Activated CD4-positive, alpha-beta T cell treated with anti-CD3 and anti-CD28 coated beads for 1 hour (primary cell): Measurements from ENCODE around the gene RTP1.

ENCODE experiments used
- DNase-seq: peaks from one replicate; pipeline ENCODE4 v3.0.0-alpha.2; 2020

The RTP1 gene

GRCh38 chr3:187243933-187244524 is 46.7 kb downstream of the RTP1 start:
- DNase-seq = no peak

GRCh38 chr3:187247398-187247797 is 50.1 kb downstream of the RTP1 start:
- DNase-seq = no peak
